HL-60 (cell line): ENCODE data around the gene FBXO24.

ENCODE experiments used
- DNase-seq, 2 experiments: peaks; one replicate each; pipeline ENCODE4 v3.0.0-alpha.2; 2010 to 2020; ENCODE audit warnings: low read depth in 1 of 2, low spot score in 1 of 2
- H3K27ac ChIP-seq: fragments of 250-450 bp; sonication (Bioruptor Pico); replicated peaks from 2 replicates; pipeline ENCODE4 v1.5.1; 2020; ENCODE audit warnings: mild to moderate bottlenecking, moderate library complexity
- H3K27me3 ChIP-seq: fragments of 250-450 bp; sonication (Bioruptor Pico); 2 replicates; pipeline ENCODE4 v1.5.1; 2021; ENCODE audit warnings: mild to moderate bottlenecking, moderate library complexity; ENCODE audit not compliant: insufficient read depth, poor library complexity, severe bottlenecking
- H3K4me3 ChIP-seq: replicated peaks from 2 replicates; pipeline ENCODE4 v1.5.1; 2011; ENCODE audit warnings: mild to moderate bottlenecking, control low read depth, low read length; ENCODE audit not compliant: insufficient read depth
- GABPA ChIP-seq: IDR thresholded peaks from 2 replicates; pipeline ENCODE4 v1.6.1; 2012; ENCODE audit warnings: low read depth
- POLR2AphosphoS5 ChIP-seq: IDR thresholded peaks from 2 replicates; pipeline ENCODE4 v1.6.1; 2012; ENCODE audit warnings: low read depth
- REST ChIP-seq: IDR thresholded peaks from 2 replicates; pipeline ENCODE4 v1.6.1; 2012; ENCODE audit warnings: low read depth; ENCODE audit not compliant: insufficient replicate concordance
- SPI1 ChIP-seq: IDR thresholded peaks from 2 replicates; pipeline ENCODE4 v1.6.1; 2012; ENCODE audit warnings: low read depth, mild to moderate bottlenecking, borderline replicate concordance
- TF ChIP-seq, protein P1 (sequence below): IDR thresholded peaks from one replicate; pipeline ENCODE4 v1.5.1; 2011; ENCODE audit warnings: low read length, control low read depth, inconsistent platforms; ENCODE audit not compliant: insufficient read depth

Gene FBXO24

GRCh38 chr7:100642534-100642907 lies 56.4 kb downstream of the FBXO24 start:
- Histone ChIP-seq H3K27me3 (no peaks in the 10 kb centered on the region), H3K27ac (no peak overlapping the region), H3K4me3 (no peak overlapping the region)
- TF ChIP-seq, protein P1, sequence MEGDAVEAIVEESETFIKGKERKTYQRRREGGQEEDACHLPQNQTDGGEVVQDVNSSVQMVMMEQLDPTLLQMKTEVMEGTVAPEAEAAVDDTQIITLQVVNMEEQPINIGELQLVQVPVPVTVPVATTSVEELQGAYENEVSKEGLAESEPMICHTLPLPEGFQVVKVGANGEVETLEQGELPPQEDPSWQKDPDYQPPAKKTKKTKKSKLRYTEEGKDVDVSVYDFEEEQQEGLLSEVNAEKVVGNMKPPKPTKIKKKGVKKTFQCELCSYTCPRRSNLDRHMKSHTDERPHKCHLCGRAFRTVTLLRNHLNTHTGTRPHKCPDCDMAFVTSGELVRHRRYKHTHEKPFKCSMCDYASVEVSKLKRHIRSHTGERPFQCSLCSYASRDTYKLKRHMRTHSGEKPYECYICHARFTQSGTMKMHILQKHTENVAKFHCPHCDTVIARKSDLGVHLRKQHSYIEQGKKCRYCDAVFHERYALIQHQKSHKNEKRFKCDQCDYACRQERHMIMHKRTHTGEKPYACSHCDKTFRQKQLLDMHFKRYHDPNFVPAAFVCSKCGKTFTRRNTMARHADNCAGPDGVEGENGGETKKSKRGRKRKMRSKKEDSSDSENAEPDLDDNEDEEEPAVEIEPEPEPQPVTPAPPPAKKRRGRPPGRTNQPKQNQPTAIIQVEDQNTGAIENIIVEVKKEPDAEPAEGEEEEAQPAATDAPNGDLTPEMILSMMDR, result no peak
- TF ChIP-seq GABPA (no peak), SPI1 (no peak), POLR2AphosphoS5 (no peak), REST (no peak)
- DNase-seq, result no peak

DNA sequence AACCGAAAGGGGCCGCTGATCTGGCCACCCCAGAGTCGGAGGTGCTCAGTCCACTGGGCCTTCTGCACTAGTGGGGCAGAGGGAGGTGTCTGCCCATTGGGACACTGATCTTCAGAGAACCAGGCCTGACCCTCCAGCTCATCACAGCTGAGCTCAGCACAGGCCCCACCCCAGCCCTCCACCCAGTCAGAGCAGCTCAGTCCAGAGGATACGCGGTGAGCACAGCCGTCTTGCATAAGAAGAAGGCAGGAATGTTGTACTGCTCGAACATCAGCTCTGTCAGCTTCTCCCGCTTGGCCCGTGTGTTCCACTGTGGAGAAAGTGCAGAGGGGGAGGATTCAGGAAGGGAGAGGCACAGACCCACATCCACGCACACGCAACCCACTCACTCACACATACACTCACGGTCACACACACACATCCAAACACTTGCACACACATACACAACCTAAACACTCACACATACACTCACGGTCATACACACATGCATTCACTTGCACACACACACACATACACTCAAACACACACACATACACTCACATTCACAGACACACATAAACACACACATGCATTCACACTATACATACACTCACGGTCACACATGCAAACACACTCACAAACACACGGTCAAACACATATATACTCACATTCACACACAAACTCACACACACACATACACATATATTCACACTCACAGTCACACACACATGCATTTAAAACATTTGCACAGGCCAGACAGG lies 63.9 kb downstream of the FBXO24 start:
- TF ChIP-seq, protein P1, result no peak
- TF ChIP-seq REST, result no peak
- TF ChIP-seq SPI1, result no peak
- TF ChIP-seq GABPA, result no peak
- TF ChIP-seq POLR2AphosphoS5, result no peak
- H3K27me3 ChIP-seq, result peaks cover 2% of the 10 kb centered on the region
- no peak overlapping the region for H3K27ac ChIP-seq
- H3K4me3 ChIP-seq, result no peak overlapping the region
- no peak for DNase-seq
